NT2/D1 (cell line): Measurements from ENCODE around the gene WDR48.

ENCODE experiments used
- SUZ12 ChIP-seq: IDR thresholded peaks from 2 replicates; pipeline ENCODE4 v1.6.1; 2011; ENCODE audit not compliant: insufficient read length, insufficient read depth; ENCODE audit errors: extremely low read depth
- YY1 ChIP-seq: IDR thresholded peaks from 2 replicates; pipeline ENCODE4 v1.6.1; 2011; ENCODE audit not compliant: insufficient read length, insufficient read depth
- ZNF274 ChIP-seq: IDR thresholded peaks from 2 replicates; pipeline ENCODE4 v1.6.1; 2011; ENCODE audit warnings: mild to moderate bottlenecking, low read depth, low read length

DNA sequence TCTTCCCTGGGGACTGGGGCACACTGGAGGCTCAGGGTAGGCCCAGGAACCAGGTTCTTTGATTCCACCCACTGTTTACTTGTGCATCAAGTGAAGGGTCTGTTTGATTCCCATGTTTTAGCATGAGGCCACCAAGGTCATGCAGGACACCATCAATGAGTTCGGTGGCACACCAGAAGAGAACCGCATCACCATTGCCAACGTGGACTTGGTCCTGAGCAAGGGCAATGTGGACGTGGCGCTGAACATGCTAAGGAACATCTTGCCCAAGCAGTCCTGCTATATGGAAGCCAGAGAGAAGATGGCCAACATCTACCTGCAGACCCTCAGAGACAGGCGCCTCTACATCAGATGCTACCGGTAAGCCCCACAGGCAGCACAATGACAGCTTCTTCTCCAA lies 77.1 kb downstream of the WDR48 start:
- TF ChIP-seq ZNF274 (no peak), YY1 (no peak), SUZ12 (no peak)
